Measurements from ENCODE around the gene HOXA10. TPM values are rescaled to one million over a fixed set of nuclear protein-coding genes. Genes with fewer than 3 reads are reported as not detected.

HOXA10 gene
- total and polyA plus RNA-seq, 4 donors = 1.5 to 11.2 (median 3.5) TPM

DNA sequence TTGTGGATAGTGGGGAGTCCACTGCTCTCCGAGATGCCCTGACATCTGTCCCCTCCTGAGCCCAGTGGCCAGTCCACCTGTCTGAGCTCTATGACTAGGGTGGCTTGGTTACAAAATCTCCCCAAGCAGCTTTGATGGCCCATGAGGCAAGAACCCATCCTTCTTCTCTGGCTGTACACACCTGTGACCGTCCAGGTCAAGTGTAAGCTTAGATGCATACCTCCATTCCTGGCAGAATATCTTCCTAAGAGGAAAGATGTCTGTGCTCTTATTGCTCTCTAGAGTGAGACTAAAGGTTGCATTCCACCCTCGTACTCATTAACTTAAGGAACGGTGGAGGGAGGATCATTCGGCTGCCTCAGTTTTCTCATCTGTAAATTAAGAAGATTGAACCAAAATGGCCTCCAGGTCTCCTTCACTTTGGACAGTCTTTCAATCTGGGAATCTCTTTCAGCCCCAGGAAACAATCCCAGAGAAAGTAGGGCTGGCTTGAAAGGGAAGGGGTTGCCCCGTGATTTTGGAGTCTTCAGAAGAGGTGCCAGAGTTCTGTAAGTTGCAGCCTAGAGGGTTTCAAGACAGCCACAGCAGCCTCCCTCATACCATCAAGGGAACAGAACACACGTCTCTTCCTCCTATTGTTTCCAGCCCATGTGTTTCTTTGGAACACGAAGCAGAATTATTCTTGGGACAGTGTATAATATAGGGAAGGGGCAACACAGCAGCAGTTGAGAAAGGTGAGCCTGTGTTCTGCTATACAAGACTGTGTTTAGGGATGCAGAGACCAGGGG is 49.0 kb downstream of the HOXA10 start:
- H3K4me3 ChIP-seq (ENCODE audit: low read length in 2 of 2) = no peak overlapping the region
- 91 to 92% methylated on average over 8 of the region's 8 CpGs for WGBS, 2 donors
- intact Hi-C loops (cut with DNase I) = no loop called here

DNA sequence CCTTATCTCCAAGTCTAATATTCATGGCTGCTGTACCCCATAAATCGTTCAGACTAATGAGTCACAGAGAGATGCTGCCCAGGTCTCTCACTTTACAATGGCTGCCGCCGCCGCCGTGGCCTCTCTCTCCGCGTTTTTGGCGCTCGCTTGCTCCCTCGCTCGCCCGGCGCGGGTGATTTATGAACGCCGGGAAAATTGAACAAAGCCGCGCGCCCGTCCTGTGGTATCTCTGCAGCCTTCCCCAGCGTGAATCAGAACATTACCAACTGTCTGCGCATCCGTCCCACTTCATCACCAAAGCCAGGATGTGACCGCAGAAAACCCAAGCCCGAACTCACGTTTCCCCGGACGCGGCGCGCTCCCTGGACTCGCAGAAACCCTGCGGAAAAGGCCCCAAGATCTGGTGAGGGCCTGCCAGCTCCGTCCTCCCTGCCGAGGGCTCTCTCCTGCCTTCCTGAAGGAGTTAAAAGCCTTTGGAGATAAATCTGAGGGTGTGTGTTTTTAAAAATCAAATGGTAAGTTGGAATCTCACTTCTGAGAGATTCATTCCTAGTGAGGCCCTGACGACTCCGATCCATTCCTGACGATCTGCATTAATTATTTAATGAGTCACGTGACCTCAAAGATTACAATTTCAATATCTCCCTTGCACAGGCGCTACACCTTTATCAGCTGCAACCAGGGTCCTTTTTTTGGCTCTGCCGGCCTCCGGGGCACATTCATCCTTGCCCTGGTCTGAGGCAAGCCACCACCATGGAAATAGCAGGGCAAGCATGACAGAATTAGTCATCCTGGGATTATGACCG is 49.8 kb downstream of the HOXA10 start:
- H3K4me1 ChIP-seq (ENCODE audit: control insufficient read depth in 1 of 2, insufficient read depth in 2 of 2, low read length in 2 of 2) = no peaks in the 10 kb centered on the region
- 53 to 75% methylated on average over 43 of the region's 43 CpGs for WGBS, 2 donors
- DNase-seq = peak; percentile 76 to 90
- intact Hi-C loops (cut with DNase I) = no loop called here
- H3K27me3 ChIP-seq (ENCODE audit: control insufficient read depth in 1 of 2, insufficient read depth in 2 of 2, low read length in 1 of 2) = no peaks in the 10 kb centered on the region
- peak; percentile 73 for ATAC-seq (ENCODE audit: low FRiP score)
- H3K9me3 ChIP-seq (ENCODE audit: control insufficient read depth, low read length) = no peaks in the 10 kb centered on the region
- no peaks in the 10 kb centered on the region for H3K36me3 ChIP-seq (ENCODE audit: control insufficient read depth in 1 of 2, insufficient read depth in 2 of 2, low read length in 1 of 2)
- no peak overlapping the region for H3K4me3 ChIP-seq (ENCODE audit: low read length in 2 of 2)
- no peak overlapping the region for H3K27ac ChIP-seq (ENCODE audit: low read depth in 1 of 2, low read length in 2 of 2)

More for the DNA sequence above, 49.0 kb downstream of the HOXA10 start:
- Histone ChIP-seq H3K4me1 (ENCODE audit: control insufficient read depth in 1 of 2, insufficient read depth in 2 of 2, low read length in 2 of 2) (no peaks in the 10 kb centered on the region), H3K36me3 (ENCODE audit: control insufficient read depth in 1 of 2, insufficient read depth in 2 of 2, low read length in 1 of 2) (no peaks in the 10 kb centered on the region), H3K9me3 (ENCODE audit: control insufficient read depth, low read length) (no peaks in the 10 kb centered on the region), H3K27ac (ENCODE audit: low read depth in 1 of 2, low read length in 2 of 2) (no peak overlapping the region), H3K27me3 (ENCODE audit: control insufficient read depth in 1 of 2, insufficient read depth in 2 of 2, low read length in 1 of 2) (no peaks in the 10 kb centered on the region)
- no peak for ATAC-seq (ENCODE audit: low FRiP score)
- no peak for DNase-seq

DNA sequence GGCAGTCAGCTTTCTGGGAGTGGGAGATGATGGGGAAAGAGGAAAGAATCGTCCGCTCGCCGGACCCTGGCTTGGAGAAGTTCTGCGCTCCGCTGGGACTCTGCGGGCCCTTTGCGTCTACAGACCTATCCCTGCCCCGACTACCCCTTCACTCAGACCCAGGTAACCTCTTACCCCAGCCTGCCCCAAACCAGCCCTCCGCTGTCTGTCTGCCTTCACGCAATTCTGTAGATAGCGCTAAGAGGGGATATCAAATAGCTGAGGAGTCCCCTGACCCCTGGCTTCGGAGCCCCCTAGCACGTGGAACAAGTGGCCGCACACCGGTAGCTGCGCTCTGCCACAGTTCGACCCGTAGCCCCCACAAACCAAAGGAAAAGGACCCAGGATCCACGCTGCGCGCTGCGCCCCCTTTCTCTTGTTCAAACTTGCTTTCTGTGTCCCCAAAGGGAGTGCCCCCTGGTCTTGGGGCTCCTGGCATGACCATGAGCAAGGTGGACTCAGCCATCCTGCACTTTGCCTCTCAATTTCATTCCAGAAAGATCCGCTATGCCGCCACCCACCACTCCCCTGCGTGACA is 50.6 kb downstream of the HOXA10 start:
- H3K27ac ChIP-seq (ENCODE audit: low read depth in 1 of 2, low read length in 2 of 2) = peak overlapping the region; percentile 43 to 91
- intact Hi-C loops (cut with DNase I) = no loop called here
- H3K27me3 ChIP-seq (ENCODE audit: control insufficient read depth in 1 of 2, insufficient read depth in 2 of 2, low read length in 1 of 2) = no peaks in the 10 kb centered on the region
- no peak overlapping the region for H3K4me3 ChIP-seq (ENCODE audit: low read length in 2 of 2)
- no peaks in the 10 kb centered on the region for H3K9me3 ChIP-seq (ENCODE audit: control insufficient read depth, low read length)
- no peaks in the 10 kb centered on the region for H3K4me1 ChIP-seq (ENCODE audit: control insufficient read depth in 1 of 2, insufficient read depth in 2 of 2, low read length in 2 of 2)
- WGBS, 2 donors = 72 to 84% methylated on average over 26 of the region's 26 CpGs
- DNase-seq (no peak), ATAC-seq (ENCODE audit: low FRiP score) (peak; percentile 2)
- no peaks in the 10 kb centered on the region for H3K36me3 ChIP-seq (ENCODE audit: control insufficient read depth in 1 of 2, insufficient read depth in 2 of 2, low read length in 1 of 2)

DNA sequence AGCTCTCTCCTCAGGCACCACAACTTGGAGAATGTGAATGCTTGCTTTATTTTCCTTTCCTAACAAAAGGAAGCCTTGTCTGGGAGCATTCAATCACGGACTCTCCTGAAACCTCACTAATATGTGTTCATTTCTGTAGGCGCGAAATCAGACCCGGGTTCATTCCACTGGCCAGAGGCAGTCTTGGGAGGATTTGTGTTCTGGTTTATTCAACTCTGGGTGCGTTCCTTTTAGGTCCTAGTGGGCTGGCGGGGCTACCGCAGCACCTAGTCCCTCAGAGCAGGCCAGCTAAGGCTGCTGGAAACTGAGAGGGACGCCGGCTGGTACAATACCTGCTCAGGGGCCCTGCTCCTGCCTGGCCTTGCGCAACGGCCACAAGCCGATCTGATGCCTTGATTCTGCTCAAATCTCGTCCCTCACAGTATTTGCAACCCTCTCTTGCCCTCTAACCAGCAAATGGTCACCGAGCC is 51.1 kb downstream of the HOXA10 start:
- Histone ChIP-seq H3K36me3 (ENCODE audit: control insufficient read depth in 1 of 2, insufficient read depth in 2 of 2, low read length in 1 of 2) (no peaks in the 10 kb centered on the region), H3K27me3 (ENCODE audit: control insufficient read depth in 1 of 2, insufficient read depth in 2 of 2, low read length in 1 of 2) (no peaks in the 10 kb centered on the region), H3K9me3 (ENCODE audit: control insufficient read depth, low read length) (no peaks in the 10 kb centered on the region), H3K4me3 (ENCODE audit: low read length in 2 of 2) (peak overlapping the region in 1 of 2 donors; percentile 30), H3K4me1 (ENCODE audit: control insufficient read depth in 1 of 2, insufficient read depth in 2 of 2, low read length in 2 of 2) (no peaks in the 10 kb centered on the region), H3K27ac (ENCODE audit: low read depth in 1 of 2, low read length in 2 of 2) (peak overlapping the region; percentile 43 to 91)
- 29 to 56% methylated on average over 14 of the region's 14 CpGs for WGBS, 2 donors
- ATAC-seq (ENCODE audit: low FRiP score) = no peak
- no peak for DNase-seq
- intact Hi-C loops (cut with DNase I) = no loop called here

DNA sequence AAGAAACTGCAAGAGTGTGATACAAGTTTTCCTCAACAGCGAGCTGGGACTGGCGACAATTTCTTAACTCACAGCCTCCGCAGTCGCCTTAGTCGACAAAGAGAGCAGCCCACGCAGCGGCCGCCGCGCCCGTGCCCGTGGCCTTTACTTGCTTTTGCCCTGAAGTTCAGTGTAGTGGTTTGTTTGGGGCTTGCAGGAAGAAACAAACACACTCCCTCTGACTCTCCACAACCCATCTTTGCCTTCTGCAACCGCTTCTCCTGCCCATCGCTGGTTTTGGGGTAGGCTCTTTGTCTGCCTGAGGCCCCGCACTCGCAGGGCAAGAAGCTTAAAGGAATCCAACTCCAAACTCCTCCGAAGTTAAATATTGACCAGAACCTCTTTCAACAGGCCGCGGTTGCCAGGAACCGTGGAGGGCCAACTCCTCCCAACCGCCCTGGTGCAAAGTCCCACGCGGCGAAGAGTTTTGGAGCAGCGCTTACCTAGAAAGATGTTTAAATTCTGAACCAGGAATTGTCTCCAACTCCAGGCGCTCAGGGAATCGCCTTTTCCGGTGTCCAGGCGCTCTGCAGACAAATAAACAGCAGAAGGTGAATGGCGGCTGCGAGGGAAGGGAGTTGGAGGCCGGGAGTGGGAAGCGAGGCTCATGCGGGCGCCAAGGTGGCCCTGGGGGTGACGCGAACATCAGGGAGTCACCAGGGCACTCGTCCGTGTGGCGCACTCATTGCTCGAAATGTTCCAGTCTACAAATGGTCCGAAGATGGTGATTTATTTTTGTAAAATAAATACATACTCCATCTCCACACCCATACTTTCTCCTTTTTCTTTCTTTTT is 51.8 kb downstream of the HOXA10 start:
- Histone ChIP-seq H3K36me3 (ENCODE audit: control insufficient read depth in 1 of 2, insufficient read depth in 2 of 2, low read length in 1 of 2) (no peaks in the 10 kb centered on the region), H3K9me3 (ENCODE audit: control insufficient read depth, low read length) (no peaks in the 10 kb centered on the region), H3K27ac (ENCODE audit: low read depth in 1 of 2, low read length in 2 of 2) (peak overlapping the region; percentile 28 to 91), H3K4me3 (ENCODE audit: low read length in 2 of 2) (peak overlapping the region; percentile 28 to 30), H3K4me1 (ENCODE audit: control insufficient read depth in 1 of 2, insufficient read depth in 2 of 2, low read length in 2 of 2) (no peaks in the 10 kb centered on the region), H3K27me3 (ENCODE audit: control insufficient read depth in 1 of 2, insufficient read depth in 2 of 2, low read length in 1 of 2) (no peaks in the 10 kb centered on the region)
- WGBS, 2 donors = 15 to 50% methylated on average over 42 of the region's 42 CpGs
- ATAC-seq (ENCODE audit: low FRiP score) (no peak), DNase-seq (peak in 1 of 2 donors; percentile 56)
- intact Hi-C loops (cut with DNase I) = no loop called here

DNA sequence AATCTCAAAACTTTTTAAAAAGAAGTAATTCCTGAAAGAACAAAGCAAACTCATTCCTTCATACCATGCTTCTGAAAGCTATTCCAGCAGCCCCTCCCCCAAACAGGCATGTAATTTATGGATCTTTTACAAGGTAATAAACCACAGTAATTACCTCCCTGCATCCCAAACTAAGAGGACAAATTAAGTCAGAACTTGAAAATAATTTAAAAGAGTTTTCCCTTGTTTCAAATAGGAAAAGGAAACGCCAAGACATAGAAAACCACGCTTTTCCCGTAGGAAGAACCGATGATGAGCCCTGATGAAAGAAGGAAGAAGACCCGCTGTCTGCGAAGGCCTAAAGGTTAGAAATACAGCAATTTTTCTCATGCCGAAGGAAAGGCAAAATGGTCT is 52.4 kb downstream of the HOXA10 start:
- Histone ChIP-seq H3K27me3 (ENCODE audit: control insufficient read depth in 1 of 2, insufficient read depth in 2 of 2, low read length in 1 of 2) (no peaks in the 10 kb centered on the region), H3K36me3 (ENCODE audit: control insufficient read depth in 1 of 2, insufficient read depth in 2 of 2, low read length in 1 of 2) (no peaks in the 10 kb centered on the region), H3K4me1 (ENCODE audit: control insufficient read depth in 1 of 2, insufficient read depth in 2 of 2, low read length in 2 of 2) (no peaks in the 10 kb centered on the region), H3K9me3 (ENCODE audit: control insufficient read depth, low read length) (no peaks in the 10 kb centered on the region), H3K27ac (ENCODE audit: low read depth in 1 of 2, low read length in 2 of 2) (peak overlapping the region; percentile 28 to 91), H3K4me3 (ENCODE audit: low read length in 2 of 2) (peak overlapping the region; percentile 28 to 30)
- DNase-seq (no peak), ATAC-seq (ENCODE audit: low FRiP score) (no peak)
- WGBS, 2 donors = 33 to 57% methylated on average over 7 of the region's 7 CpGs
- intact Hi-C loops (cut with DNase I) = no loop called here

Measured in aorta (tissue), 5 donors.